GM12878 (cell line): Measurements from ENCODE around the gene DIP2B. TPM values are rescaled to one million over a fixed set of nuclear protein-coding genes. Genes with fewer than 3 reads are reported as not detected.

Source experiments
- ATAC-seq: fragments of 200-7000 bp; cut with Tn5 transposase; 3 replicates; pipeline ENCODE4 v1.9.1; 2020; ENCODE audit warnings: mild to moderate bottlenecking, moderate library complexity
- BruUV-seq: library from RNA; stranded (reverse); fragments of 400-500 nt; replicated peaks from 2 replicates; lab custom pipeline; 2021; lab: Mats Ljungman, UMichigan
- CTCF ChIA-PET: fragments of 300-600 bp; sonication (Branson Sonifier 250); formaldehyde crosslinking; extraction: SDS; loops from one replicate; lab custom pipeline; 2021; ENCODE audit warnings: inconsistent platforms; lab: Yijun Ruan, JAX
- POLR2A ChIA-PET: fragments of 350-600 bp; formaldehyde crosslinking; extraction: SDS; loops from one replicate; lab custom pipeline; 2021; ENCODE audit warnings: inconsistent platforms; lab: Charles Lee
- RAD21 ChIA-PET: fragments of 300-600 bp; sonication (Branson Sonifier 250); formaldehyde crosslinking; loops from one replicate; lab custom pipeline; 2023; ENCODE audit warnings: antibody characterized with exemption; ENCODE audit not compliant: unreplicated experiment; lab: Charles Lee
- SMC1A ChIA-PET: fragments of 300-600 bp; sonication (Branson Sonifier 250); formaldehyde crosslinking; loops from one replicate; lab custom pipeline; 2023; ENCODE audit not compliant: unreplicated experiment, uncharacterized antibody; lab: Charles Lee
- DNase-seq: peaks from one replicate; pipeline ENCODE4 v3.0.0-alpha.2; 2011; ENCODE audit warnings: low read depth, low spot score
- FAIRE-seq: peaks from 3 replicates; lab custom pipeline; 2011; peaks lifted over from hg19 to GRCh38; lab: Jason Lieb, UNC
- H2AFZ ChIP-seq: 2 replicates; pipeline ENCODE4 v1.6.0; 2011; ENCODE audit warnings: low read depth, low read length, control low read depth; ENCODE audit not compliant: control insufficient read depth
- H3K27ac ChIP-seq: 2 replicates; pipeline ENCODE4 v1.5.1; 2011; ENCODE audit warnings: control low read depth; ENCODE audit not compliant: control insufficient read depth, insufficient read depth
- H3K27me3 ChIP-seq, 2 experiments: replicated peaks in 1 of 2; 2 replicates each; pipeline versions ENCODE4 v1.6.0 to v1.6.1; 2011; ENCODE audit warnings: low read length in 1 of 2; ENCODE audit not compliant: control insufficient read depth in 2 of 2, insufficient read depth in 2 of 2
- H3K36me3 ChIP-seq, 2 experiments: 2 replicates each; pipeline ENCODE4 v1.5.1; 2011; ENCODE audit warnings: low read length in 1 of 2; ENCODE audit not compliant: control insufficient read depth in 2 of 2, insufficient read depth in 2 of 2
- H3K4me1 ChIP-seq: 2 replicates; pipeline ENCODE4 v1.6.1; 2011; ENCODE audit warnings: mild to moderate bottlenecking, low read length, moderate library complexity, mixed read lengths; ENCODE audit not compliant: control insufficient read depth, insufficient read depth
- H3K4me2 ChIP-seq: 2 replicates; pipeline ENCODE4 v1.6.0; 2011; ENCODE audit warnings: control low read depth; ENCODE audit not compliant: control insufficient read depth, insufficient read depth
- H3K4me3 ChIP-seq: fragments of 200-600 bp; sonication (generic); 2 replicates; pipeline ENCODE4 v1.5.1; 2016
- H3K79me2 ChIP-seq: 2 replicates; pipeline ENCODE4 v1.6.0; 2011; ENCODE audit warnings: low read length; ENCODE audit not compliant: control insufficient read depth, insufficient read depth
- H3K9ac ChIP-seq: 2 replicates; pipeline ENCODE4 v1.8.0; 2011; ENCODE audit warnings: low read length, control low read depth, mixed read lengths; ENCODE audit not compliant: control insufficient read depth, insufficient read depth
- H3K9me3 ChIP-seq: replicated peaks from 3 replicates; pipeline ENCODE4 v1.5.1; 2011; ENCODE audit warnings: mild to moderate bottlenecking, low read length; ENCODE audit not compliant: control insufficient read depth, insufficient read depth
- H4K20me1 ChIP-seq: 2 replicates; pipeline ENCODE4 v1.6.0; 2011; ENCODE audit not compliant: control insufficient read depth, insufficient read depth
- CHD4 ChIP-seq: fragments of 200-600 bp; sonication (generic); IDR thresholded peaks from 2 replicates; pipeline ENCODE4 v1.6.1; 2016; ENCODE audit warnings: mild to moderate bottlenecking
- MXI1 ChIP-seq: fragments of 150-350 bp; IDR thresholded peaks from 2 replicates; pipeline ENCODE4 v1.6.1; 2011; ENCODE audit warnings: low read depth, mild to moderate bottlenecking, inconsistent platforms, low read length, improper control_type of control experiment
- NBN ChIP-seq: fragments of 450-650 bp; IDR thresholded peaks from 2 replicates; pipeline ENCODE4 v1.6.1; 2016
- NFXL1 ChIP-seq: fragments of 450-650 bp; IDR thresholded peaks from 2 replicates; pipeline ENCODE4 v1.6.1; 2017; ENCODE audit warnings: antibody characterized with exemption, mild to moderate bottlenecking, borderline replicate concordance
- NR2C2 ChIP-seq: IDR thresholded peaks from 2 replicates; pipeline ENCODE4 v1.6.1; 2011; ENCODE audit warnings: borderline replicate concordance, low read depth; ENCODE audit not compliant: control insufficient read depth, insufficient read length
- NRF1 ChIP-seq: conservative IDR thresholded peaks from 2 replicates; pipeline ENCODE4 v1.6.1; 2011; ENCODE audit warnings: mild to moderate bottlenecking, low read depth, low read length, improper control_type of control experiment
- PRDM15 ChIP-seq: fragments of 450-650 bp; formaldehyde crosslinking; IDR thresholded peaks from 2 replicates; pipeline ENCODE4 v1.4.0; 2020; ENCODE audit warnings: mild to moderate bottlenecking, moderate library complexity
- SUPT20H ChIP-seq: IDR thresholded peaks from 2 replicates; pipeline ENCODE4 v1.6.1; 2011; ENCODE audit warnings: low read depth, mild to moderate bottlenecking, low read length, moderate library complexity, borderline replicate concordance; ENCODE audit not compliant: control insufficient read depth
- ZBTB11 ChIP-seq: fragments of 450-650 bp; formaldehyde crosslinking; IDR thresholded peaks from 2 replicates; pipeline ENCODE4 v1.5.0; 2022; ENCODE audit warnings: mild to moderate bottlenecking, missing genetic modification characterization
- WGBS: methylation state at CpG from one replicate; pipeline ENCODE4 v1.1.6; 2016; ENCODE audit warnings: low lambda C conversion rate; ENCODE audit not compliant: insufficient replicate concordance, insufficient coverage; ENCODE audit errors: missing lambda C conversion rate; 5-methylcytosine and 5-hydroxymethylcytosine counted together
- in situ Hi-C: fragments of 300-500 bp; cut with MboI; formaldehyde crosslinking; loops from 9 replicates; pipeline ENCODE4 v1.14.3; 2018; ENCODE audit warnings: mixed read lengths
- intact Hi-C: fragments of 100-400 bp; cut with micrococcal nuclease; formaldehyde crosslinking; loops from one replicate; pipeline ENCODE4 v1.14.2; 2022; ENCODE audit not compliant: unreplicated experiment
- polyA plus RNA-seq, 11 experiments: library from polyadenylated mRNA; depleted of rRNA in 4 of 11; unstranded in 6 of 11; stranded (reverse) in 5 of 11; fragments of >200 nt; fragmentation: Nextera tagmentation in 4 of 11; fragmentation: Illumina TruSeq in 1 of 11; extraction: Ambion mirVana in 4 of 11; extraction: Trizol in 1 of 11; gene quantifications; 1 replicate in 1 of 11; 2 replicates in 10 of 11; pipeline versions ENCODE4 v1.2.1 to v1.2.3, GENCODE V29; 2011 to 2016; ENCODE audit warnings: inconsistent platforms in 2 of 11, missing spikeins in 2 of 11, low read depth in 1 of 11
- total RNA-seq, 4 experiments: library from RNA; depleted of rRNA in 3 of 4; stranded (reverse); fragments of >200 nt in 3 of 4; fragmentation: Illumina TruSeq in 1 of 4; extraction: Trizol in 1 of 4; gene quantifications; 2 replicates each; pipeline versions ENCODE4 v1.2.1 to v1.2.3, GENCODE V29; 2013 to 2021

The DIP2B gene
- total and polyA plus RNA-seq, 10 of the 15 experiments (the other 5 are each of a cell fraction or from before 2014, with no cell fraction given) = 4.5 to 30.0 (median 18.6) TPM

- ATAC-seq = no peak
- ChIA-PET CTCF (no interaction called here), SMC1A (interaction anchor here (1.1 kb wide), 1 partner anchor 11 kb away, joined by 3 read pairs; no protein-coding TSS in a partner anchor), POLR2A (interaction anchor here (0.6 kb wide), 1 partner anchor 13 kb away, joined by 3 read pairs; no protein-coding TSS in a partner anchor), RAD21 (no interaction called here)
- Histone ChIP-seq H3K9me3 (no peaks in the 10 kb centered on the region; the same call in none of the 3 replicates), H3K4me3 (no peak overlapping the region), H3K79me2 (peaks cover 61% of the 10 kb centered on the region), H3K9ac (no peak overlapping the region), H2AFZ (no peak overlapping the region), H3K36me3 (no peaks in the 10 kb centered on the region; a peak in 1 of 4 replicates), H4K20me1 (no peaks in the 10 kb centered on the region), H3K27me3 (no peaks in the 10 kb centered on the region), H3K4me1 (peaks cover 39% of the 10 kb centered on the region), H3K4me2 (no peak overlapping the region), H3K27ac (no peak overlapping the region)
- in situ Hi-C loops (no loop called here), intact Hi-C loops (no loop called here)
- no peak for TF ChIP-seq MXI1
- TF ChIP-seq SUPT20H = no peak
- TF ChIP-seq NRF1 = no peak
- no peak for TF ChIP-seq NR2C2
- no peak for TF ChIP-seq NBN
- TF ChIP-seq NFXL1 = no peak
- TF ChIP-seq PRDM15 (CRISPR knock-in tag) = no peak
- TF ChIP-seq ZBTB11 (CRISPR knock-in tag) = no peak
- TF ChIP-seq CHD4 = no peak
- no peak for DNase-seq
- no TSS peak for BruUV-seq
- no peak for FAIRE-seq
- 95% methylated on average over 5 of the region's 5 CpGs for WGBS
Observed at GRCh38 chr12:50527359-50527726, 22.6 kb downstream of the DIP2B start.
